ENCODE data around the gene PKP1. TPM values are rescaled to one million over a fixed set of nuclear protein-coding genes. Genes with fewer than 3 reads are reported as not detected.

The PKP1 gene
- total RNA-seq, 1 experiment from 2014 or later = 0.94 TPM

DNA sequence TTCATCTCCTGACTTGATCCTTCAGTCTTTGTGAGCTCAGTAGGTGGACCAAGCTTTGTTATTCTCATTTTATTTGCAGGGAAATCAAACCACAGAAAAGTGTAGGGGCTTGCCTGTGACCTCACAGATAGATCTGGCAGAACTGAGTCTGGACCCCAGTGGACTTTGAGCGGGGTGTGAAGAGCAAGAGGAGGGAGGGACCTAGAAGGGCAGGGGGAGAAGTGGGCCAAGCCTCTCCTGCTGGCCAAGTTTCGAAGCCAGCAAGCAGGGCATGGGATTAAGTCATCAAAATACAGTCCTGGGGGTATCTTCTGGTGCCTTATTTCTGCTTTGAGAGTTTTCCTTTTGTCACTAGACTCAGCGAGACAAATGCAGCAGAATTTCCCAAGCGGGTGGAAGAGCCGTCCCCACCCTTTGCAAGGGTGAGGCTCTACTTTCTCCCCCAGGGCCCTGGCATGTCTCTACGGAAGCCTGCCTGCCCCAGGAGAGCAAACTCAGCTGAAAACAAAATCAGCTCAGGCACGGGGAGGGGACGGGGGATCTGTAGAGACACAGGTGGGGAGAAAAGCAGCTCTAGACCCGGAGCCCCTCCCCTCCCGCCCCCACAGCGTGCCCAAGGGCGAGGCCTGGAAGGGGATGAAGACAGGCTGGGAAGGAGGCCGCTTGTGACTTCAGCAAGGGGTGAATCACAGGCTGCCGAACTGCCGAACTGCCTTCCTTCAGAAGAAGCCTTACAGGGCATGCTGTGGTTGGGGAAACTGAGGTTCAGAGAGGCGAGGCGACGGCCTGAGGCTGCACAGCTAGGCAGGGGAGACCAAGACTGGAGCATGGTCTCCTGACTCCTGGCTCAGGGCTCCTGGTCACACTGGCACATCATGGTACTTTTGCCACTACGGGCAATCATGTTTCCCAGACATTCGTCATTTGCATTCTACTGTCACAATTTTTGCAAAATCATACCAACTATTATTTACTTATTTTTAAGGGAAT, 19.2 kb downstream of the PKP1 start:
- BruUV-seq (replicated peaks) = no TSS peak
- H3K4me3 ChIP-seq = no peak overlapping the region

DNA sequence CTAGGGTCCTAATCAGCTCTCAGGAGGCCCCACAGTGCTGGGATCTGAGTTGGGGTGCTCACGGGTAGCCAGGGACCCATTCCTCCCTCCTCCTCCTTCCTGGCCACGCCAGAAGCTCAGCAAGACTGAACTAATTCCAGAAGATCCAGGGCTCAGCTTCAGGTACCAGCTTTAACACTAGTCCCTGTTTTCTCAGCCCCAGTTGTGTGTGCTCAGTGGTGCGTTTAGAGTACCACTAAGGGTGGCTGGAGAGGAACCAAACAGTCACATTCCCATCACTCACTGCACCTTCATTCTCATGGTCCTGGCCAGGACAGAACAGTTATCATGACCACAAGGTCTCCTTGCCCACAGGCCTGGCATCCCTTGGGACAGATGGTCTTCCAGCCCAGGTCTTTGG, 20.8 kb downstream of the PKP1 start:
- no TSS peak for BruUV-seq (replicated peaks)
- no peak overlapping the region for H2AFZ ChIP-seq
- H3K9me2 ChIP-seq (ENCODE audit: insufficient read depth) = no peaks in the 10 kb centered on the region
- H4K20me1 ChIP-seq (ENCODE audit: insufficient read depth) = no peaks in the 10 kb centered on the region
- H3K27ac ChIP-seq = no peak overlapping the region
- no peaks in the 10 kb centered on the region for H3K36me3 ChIP-seq (ENCODE audit: low read depth)
- H3K4me2 ChIP-seq = no peak overlapping the region
- H3K27me3 ChIP-seq (ENCODE audit: insufficient read depth, low read depth) = no peaks in the 10 kb centered on the region
- no peaks in the 10 kb centered on the region for H3K9me3 ChIP-seq (ENCODE audit: insufficient read depth, low read depth)
- no peak overlapping the region for H3K4me3 ChIP-seq
- POLR2A ChIA-PET (ENCODE audit: unreplicated experiment) = no interaction called here
- peaks cover 38% of the 10 kb centered on the region for H3K4me1 ChIP-seq (replicated peaks; ENCODE audit: insufficient read depth)
- CTCF ChIA-PET = no interaction called here
- intact Hi-C loops (cut with micrococcal nuclease; ENCODE audit: unreplicated experiment) = loop anchor here (5.0 kb wide), 1 partner anchor 93 kb away; the partner anchor contains the start of gene LAD1
- no peak for TF ChIP-seq CTCF (conservative IDR thresholded peaks at IDR 0.05)
- no peak for TF ChIP-seq EZH2 (IDR thresholded peaks at IDR 0.05; ENCODE audit: low read depth)
- H3K79me2 ChIP-seq (ENCODE audit: low read depth) = no peaks in the 10 kb centered on the region
- H3F3A ChIP-seq (ENCODE audit: insufficient read depth, low read depth) = peaks cover 17% of the 10 kb centered on the region; the same call in 1 of the 2 replicates
- no peak for DNase-seq

More for the DNA sequence above, 19.2 kb downstream of the PKP1 start:
- ChIA-PET POLR2A (ENCODE audit: unreplicated experiment) (no interaction called here), CTCF (no interaction called here)
- Histone ChIP-seq H4K20me1 (ENCODE audit: insufficient read depth) (no peaks in the 10 kb centered on the region), H3K36me3 (ENCODE audit: low read depth) (no peaks in the 10 kb centered on the region), H3K4me2 (no peak overlapping the region), H2AFZ (no peak overlapping the region), H3K27ac (no peak overlapping the region), H3K9me3 (ENCODE audit: insufficient read depth, low read depth) (no peaks in the 10 kb centered on the region), H3F3A (ENCODE audit: insufficient read depth, low read depth) (peaks cover 2% of the 10 kb centered on the region; the same call in 1 of the 2 replicates), H3K27me3 (ENCODE audit: insufficient read depth, low read depth) (no peaks in the 10 kb centered on the region), H3K79me2 (ENCODE audit: low read depth) (no peaks in the 10 kb centered on the region), H3K9me2 (ENCODE audit: insufficient read depth) (no peaks in the 10 kb centered on the region), H3K4me1 (replicated peaks; ENCODE audit: insufficient read depth) (peaks cover 24% of the 10 kb centered on the region)
- intact Hi-C loops (cut with micrococcal nuclease; ENCODE audit: unreplicated experiment) = loop anchor here (5.0 kb wide), 1 partner anchor 95 kb away; the partner anchor contains the start of gene LAD1
- TF ChIP-seq EZH2 (IDR thresholded peaks at IDR 0.05; ENCODE audit: low read depth) (no peak), CTCF (conservative IDR thresholded peaks at IDR 0.05) (no peak)
- no peak for DNase-seq

- CTCF ChIA-PET = no interaction called here
- peaks cover 25% of the 10 kb centered on the region; the same call in 1 of the 2 replicates for H3F3A ChIP-seq (ENCODE audit: insufficient read depth, low read depth)
- no TSS peak for BruUV-seq (replicated peaks)
- H3K36me3 ChIP-seq (ENCODE audit: low read depth) = no peaks in the 10 kb centered on the region
- no peak for DNase-seq
- H3K79me2 ChIP-seq (ENCODE audit: low read depth) = no peaks in the 10 kb centered on the region
- intact Hi-C loops (cut with micrococcal nuclease; ENCODE audit: unreplicated experiment) = no loop called here
- no peaks in the 10 kb centered on the region for H3K27me3 ChIP-seq (ENCODE audit: insufficient read depth, low read depth)
- H3K4me2 ChIP-seq = no peak overlapping the region
- H3K4me1 ChIP-seq (replicated peaks; ENCODE audit: insufficient read depth) = peaks cover 39% of the 10 kb centered on the region
- no peaks in the 10 kb centered on the region for H3K9me2 ChIP-seq (ENCODE audit: insufficient read depth)
- no peak overlapping the region for H2AFZ ChIP-seq
- TF ChIP-seq CTCF (conservative IDR thresholded peaks at IDR 0.05) = no peak
- TF ChIP-seq EZH2 (IDR thresholded peaks at IDR 0.05; ENCODE audit: low read depth) = no peak
- no peak overlapping the region for H3K27ac ChIP-seq
- H3K4me3 ChIP-seq = no peak overlapping the region
- no peaks in the 10 kb centered on the region for H4K20me1 ChIP-seq (ENCODE audit: insufficient read depth)
- H3K9me3 ChIP-seq (ENCODE audit: insufficient read depth, low read depth) = no peaks in the 10 kb centered on the region
- POLR2A ChIA-PET (ENCODE audit: unreplicated experiment) = no interaction called here
Measured at GRCh38 chr1:201305815-201306214, 22.5 kb downstream of the PKP1 start.
